Spinal cord (tissue), 10 donors: ENCODE results near the gene ARHGAP20. TPM values are rescaled to one million over a fixed set of nuclear protein-coding genes. Genes with fewer than 3 reads are reported as not detected.

Experiments
- DNase-seq, 6 donors: peaks; one replicate each; pipeline versions ENCODE4 v3.0.0 to v3.0.0-alpha.2; 2013 to 2015; ENCODE audit warnings: low spot score in 6 of 6, low read depth in 4 of 6
- H3K27ac ChIP-seq: one replicate; pipeline ENCODE4 v1.5.1; 2013; ENCODE audit warnings: low read depth, low read length, control low read depth
- H3K27me3 ChIP-seq: one replicate; pipeline ENCODE4 v1.6.1; 2013; ENCODE audit warnings: low read length; ENCODE audit not compliant: control insufficient read depth, insufficient read depth
- H3K36me3 ChIP-seq: one replicate; pipeline ENCODE4 v1.6.1; 2013; ENCODE audit warnings: low read length; ENCODE audit not compliant: control insufficient read depth, insufficient read depth
- H3K4me1 ChIP-seq: one replicate; pipeline ENCODE4 v1.6.1; 2013; ENCODE audit warnings: low read length; ENCODE audit not compliant: control insufficient read depth, insufficient read depth
- H3K4me3 ChIP-seq: one replicate; pipeline ENCODE4 v1.5.1; 2013; ENCODE audit warnings: low read depth, low read length, control low read depth
- H3K9me3 ChIP-seq: one replicate; pipeline ENCODE4 v1.6.1; 2013; ENCODE audit warnings: low read length; ENCODE audit not compliant: control insufficient read depth, insufficient read depth
- whole genome bisulfite sequencing: methylation state at CpG from one replicate; pipeline ENCODE4 v1.1.5; 2013; ENCODE audit warnings: missing lambda C conversion rate; ENCODE audit not compliant: insufficient coverage; 5-methylcytosine and 5-hydroxymethylcytosine counted together
- long read RNA-seq, 4 donors: transcript quantifications; one replicate each; lab custom pipeline, GENCODE V29; 2026
- polyA plus RNA-seq, 2 donors: library from polyadenylated mRNA; unstranded; fragments of 120-200 nt; gene quantifications; one replicate each; pipeline ENCODE4 v1.2.1, GENCODE V29; 2013; ENCODE audit not compliant: insufficient read length in 2 of 2
- total RNA-seq, 2 donors: library from RNA; depleted of rRNA in 1 of 2; stranded (reverse); fragments of 120-200 nt in 1 of 2; fragments of >200 nt in 1 of 2; gene quantifications; one replicate each; pipeline versions ENCODE4 v1.2.3 to v1.2.4, GENCODE V29; 2013 to 2014
- donor health status: healthy.

ARHGAP20 gene
- total RNA-seq (10 to 100 TPM; 19.6 to 28.5 TPM), polyA plus RNA-seq (10 to 100 TPM; 15.6 to 15.9 TPM)
- long read RNA-seq, donor 1 = 0 reads
- long read RNA-seq, donor 2 = 0 reads
- long read RNA-seq, donor 3, full-length matches to known transcripts = 1 of 1 reads
- long read RNA-seq, donor 3, partial matches to known transcripts = 0 of 1 reads
- long read RNA-seq, donor 3, other reads (novel, unspliced or antisense) = 0 of 1 reads
- long read RNA-seq, donor 4 = 0 reads

DNA sequence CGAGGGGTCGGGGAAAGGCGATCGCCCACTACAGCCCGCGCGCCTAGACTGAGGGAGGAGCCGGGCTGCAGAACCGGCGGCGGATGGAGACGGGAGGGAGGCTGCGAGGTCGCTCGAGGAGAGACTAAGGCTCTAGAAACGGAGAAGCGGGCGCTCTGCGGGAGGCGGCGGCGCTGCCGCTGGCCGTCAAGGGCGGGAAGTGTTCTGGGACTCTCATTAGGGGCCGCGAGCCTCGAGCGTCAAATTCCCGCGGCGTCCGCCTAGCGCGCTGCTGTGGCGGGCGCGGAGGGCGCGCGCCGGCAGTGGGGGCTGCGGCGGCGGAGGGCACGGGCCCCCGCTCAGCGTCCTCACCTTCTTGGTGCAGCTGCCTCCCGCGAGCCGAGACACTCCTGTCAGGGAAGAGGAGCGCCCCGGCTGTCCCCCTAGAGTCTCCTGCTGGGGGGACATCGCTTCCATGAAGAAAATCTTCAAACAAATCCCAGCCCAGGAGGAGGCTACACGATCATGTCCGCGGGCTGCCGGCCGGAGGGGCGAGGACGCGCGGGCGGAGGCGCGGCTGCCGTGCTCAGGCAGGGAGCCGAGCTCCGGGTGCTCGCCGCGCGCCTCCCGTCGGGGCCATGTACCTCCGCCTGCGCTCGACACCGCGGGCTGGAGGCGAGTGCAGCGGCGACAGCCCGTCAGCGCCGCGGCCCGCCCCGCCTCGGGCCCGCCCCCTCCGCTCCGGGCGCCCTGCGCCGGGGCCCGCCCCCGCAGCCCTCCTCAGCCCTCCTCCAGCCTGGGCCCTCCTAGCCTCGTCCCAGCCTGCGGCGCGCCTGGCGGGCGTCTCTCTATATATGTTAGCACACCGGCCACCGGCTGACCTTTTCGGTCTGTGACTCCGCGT lies at the start of gene ARHGAP20:
Gene ARHGAP20, minus strand, starts transcription at position 662 of the 883 bp plus-strand sequence. Its CDS starts 206 bp downstream, at position 456.
- H3K27me3 ChIP-seq = peaks cover 2% of the 10 kb centered on the region
- H3K4me3 ChIP-seq = peak within 1 kb of the TSS; percentile 75
- peaks cover 19% of the 10 kb centered on the region for H3K4me1 ChIP-seq
- peak within 1 kb of the TSS; percentile 89 for H3K27ac ChIP-seq
- no peaks in the 10 kb centered on the region for H3K36me3 ChIP-seq
- peak; percentile 38 to 92 (median 50) for DNase-seq
- under 1% methylated on average over 109 of the region's 109 CpGs for WGBS
- no peaks in the 10 kb centered on the region for H3K9me3 ChIP-seq

DNA sequence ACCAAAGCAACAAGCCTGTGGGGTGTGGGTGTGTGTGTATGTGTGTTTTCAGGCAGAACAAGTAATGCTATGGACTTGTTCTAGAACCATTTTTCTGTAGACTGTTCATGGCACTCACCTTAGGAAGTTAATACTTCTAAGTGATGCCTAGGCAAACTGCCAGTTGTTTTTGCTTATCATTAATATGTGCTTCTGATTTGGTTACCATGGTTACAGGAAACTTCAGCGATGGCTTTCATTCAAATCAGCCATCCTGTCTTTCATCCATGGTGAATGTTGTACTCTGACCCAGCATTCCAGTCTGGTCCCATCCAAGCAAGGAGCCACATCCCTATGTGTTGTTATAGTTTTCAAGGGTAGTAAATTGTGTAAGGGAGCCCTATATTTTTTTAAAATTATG lies 49.8 kb upstream of the ARHGAP20 start:
- Histone ChIP-seq H3K4me1 (peaks cover 4% of the 10 kb centered on the region), H3K9me3 (no peaks in the 10 kb centered on the region), H3K36me3 (no peaks in the 10 kb centered on the region), H3K27ac (no peak overlapping the region), H3K27me3 (no peaks in the 10 kb centered on the region), H3K4me3 (no peak overlapping the region)
- DNase-seq = peak in 1 of 6 donors; percentile 65
- WGBS = no CpG with 5 or more reads among the region's 1 CpG

DNA sequence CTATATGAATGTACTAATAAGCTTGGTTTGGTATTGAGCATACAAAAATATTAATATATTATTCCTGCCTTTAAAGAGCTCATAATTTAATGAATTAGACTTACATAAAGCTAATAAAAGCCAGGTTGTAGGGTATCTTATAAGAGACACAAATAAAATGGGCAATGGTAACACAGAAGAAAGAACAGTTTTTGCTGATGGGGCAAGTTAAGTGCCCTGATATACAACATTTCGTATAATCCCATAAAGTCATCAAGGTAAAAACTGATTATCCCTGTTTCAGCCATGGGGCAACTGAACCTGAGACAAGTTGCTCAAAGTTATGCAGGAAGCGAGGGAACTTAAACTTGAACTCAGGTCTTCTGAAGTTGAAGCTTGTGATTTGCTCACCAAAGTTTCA lies 48.9 kb upstream of the ARHGAP20 start:
- no CpG with 5 or more reads among the region's 2 CpGs for WGBS
- H3K4me1 ChIP-seq = peaks cover 4% of the 10 kb centered on the region
- H3K27me3 ChIP-seq = no peaks in the 10 kb centered on the region
- no peak overlapping the region for H3K27ac ChIP-seq
- no peaks in the 10 kb centered on the region for H3K36me3 ChIP-seq
- no peaks in the 10 kb centered on the region for H3K9me3 ChIP-seq
- no peak overlapping the region for H3K4me3 ChIP-seq
- DNase-seq = no peak

DNA sequence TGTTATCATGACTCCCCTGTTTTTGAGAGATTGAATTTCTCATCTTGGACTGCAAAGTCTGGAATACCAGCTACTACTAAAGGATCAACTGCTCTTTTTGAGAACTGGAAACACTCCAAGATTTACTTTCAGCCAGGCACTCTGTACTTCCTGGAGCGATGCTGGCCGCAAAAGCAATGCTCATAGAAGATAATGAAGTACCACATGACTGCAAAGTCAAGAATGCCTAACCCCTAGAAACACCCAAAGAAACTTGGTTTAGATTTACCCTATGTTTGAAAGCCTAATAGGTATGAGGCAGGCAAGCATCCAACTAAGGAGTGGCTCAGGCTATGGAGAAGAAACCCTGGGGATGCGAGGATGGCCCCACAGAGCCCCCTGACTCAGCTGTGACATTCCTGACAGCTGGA lies 47.7 kb upstream of the ARHGAP20 start:
- Histone ChIP-seq H3K9me3 (no peaks in the 10 kb centered on the region), H3K4me3 (no peak overlapping the region), H3K27ac (no peak overlapping the region), H3K4me1 (peaks cover 4% of the 10 kb centered on the region), H3K27me3 (no peaks in the 10 kb centered on the region), H3K36me3 (no peaks in the 10 kb centered on the region)
- no CpG with 5 or more reads among the region's 3 CpGs for WGBS
- peak in 2 of 6 donors; percentile 17 to 47 for DNase-seq

GRCh38 chr11:110757962-110758755 lies 45.9 kb upstream of the ARHGAP20 start:
- no peak for DNase-seq
- WGBS = no CpG with 5 or more reads among the region's 2 CpGs
- Histone ChIP-seq H3K9me3 (no peaks in the 10 kb centered on the region), H3K4me3 (no peak overlapping the region), H3K27ac (no peak overlapping the region), H3K4me1 (no peaks in the 10 kb centered on the region), H3K27me3 (no peaks in the 10 kb centered on the region), H3K36me3 (no peaks in the 10 kb centered on the region)

GRCh38 chr11:110757066-110757465 lies 44.8 kb upstream of the ARHGAP20 start:
- H3K4me3 ChIP-seq = no peak overlapping the region
- WGBS = 94% methylated on average over 2 of the region's 5 CpGs
- no peaks in the 10 kb centered on the region for H3K4me1 ChIP-seq
- peaks cover 3% of the 10 kb centered on the region for H3K9me3 ChIP-seq
- no peaks in the 10 kb centered on the region for H3K27me3 ChIP-seq
- H3K27ac ChIP-seq = no peak overlapping the region
- H3K36me3 ChIP-seq = no peaks in the 10 kb centered on the region
- no peak for DNase-seq

- no peak for DNase-seq
- Histone ChIP-seq H3K4me3 (no peak overlapping the region), H3K4me1 (no peaks in the 10 kb centered on the region), H3K9me3 (peaks cover 3% of the 10 kb centered on the region), H3K36me3 (no peaks in the 10 kb centered on the region), H3K27me3 (no peaks in the 10 kb centered on the region), H3K27ac (no peak overlapping the region)
- no CpG with 5 or more reads among the region's 3 CpGs for WGBS
These were observed 43.7 kb upstream of the ARHGAP20 start for GRCh38 chr11:110755941-110756340.

DNA sequence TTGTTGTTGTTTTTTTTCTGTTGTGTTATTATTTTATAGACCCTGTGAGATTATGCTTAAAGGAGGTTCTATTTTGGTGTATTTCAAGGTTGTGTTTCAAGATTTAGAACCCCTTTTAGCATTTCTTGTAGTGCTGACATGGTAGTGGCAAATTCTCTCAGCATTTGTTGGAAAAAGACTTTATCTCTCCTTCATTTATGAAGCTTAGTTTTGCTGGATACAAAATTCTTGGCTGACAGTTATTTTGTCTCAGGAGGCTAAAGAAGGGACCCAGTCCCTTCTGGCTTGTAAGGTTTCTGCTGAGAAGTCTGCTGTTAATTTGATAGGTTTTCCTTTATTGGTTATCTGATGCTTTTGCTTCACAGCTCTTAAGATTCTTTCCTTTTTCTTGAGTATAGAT lies 40.7 kb upstream of the ARHGAP20 start:
- no peak for DNase-seq
- Histone ChIP-seq H3K27ac (no peak overlapping the region), H3K4me3 (no peak overlapping the region), H3K9me3 (peaks cover 3% of the 10 kb centered on the region), H3K27me3 (no peaks in the 10 kb centered on the region), H3K4me1 (no peaks in the 10 kb centered on the region), H3K36me3 (no peaks in the 10 kb centered on the region)

GRCh38 chr11:110750100-110750499 lies 37.9 kb upstream of the ARHGAP20 start:
- Histone ChIP-seq H3K36me3 (no peaks in the 10 kb centered on the region), H3K4me3 (no peak overlapping the region), H3K4me1 (no peaks in the 10 kb centered on the region), H3K27ac (no peak overlapping the region), H3K27me3 (no peaks in the 10 kb centered on the region), H3K9me3 (peaks cover 3% of the 10 kb centered on the region)
- no peak for DNase-seq
